GM23338 (cell line): ENCODE measurements around the gene CARMIL1. TPM values are rescaled to one million over a fixed set of nuclear protein-coding genes. Genes with fewer than 3 reads are reported as not detected.

Experiments used
- ATAC-seq: fragments of 200-7000 bp; cut with Tn5 transposase; 3 replicates; pipeline ENCODE4 v1.9.1; 2020
- DNase-seq: peaks from one replicate; pipeline ENCODE4 v3.0.0-alpha.2; 2015; ENCODE audit warnings: low spot score
- H2AFZ ChIP-seq: fragments of 200-600 bp; sonication (generic); 2 replicates; pipeline ENCODE4 v1.8.0; 2016; ENCODE audit warnings: antibody characterized with exemption, mild to moderate bottlenecking, moderate library complexity
- H3F3A ChIP-seq: fragments of 200-600 bp; sonication (generic); replicated peaks from 2 replicates; pipeline ENCODE4 v1.8.0; 2017; ENCODE audit warnings: antibody characterized with exemption, mixed run types, low read depth
- H3K27ac ChIP-seq: fragments of 200-600 bp; sonication (generic); 2 replicates; pipeline ENCODE4 v1.6.1; 2016; ENCODE audit warnings: low read depth
- H3K27me3 ChIP-seq: fragments of 200-600 bp; sonication (generic); 2 replicates; pipeline ENCODE4 v1.8.0; 2016; ENCODE audit warnings: mild to moderate bottlenecking, mixed run types, moderate library complexity; ENCODE audit not compliant: insufficient read depth
- H3K36me3 ChIP-seq: fragments of 200-600 bp; sonication (generic); 2 replicates; pipeline ENCODE4 v1.8.0; 2016; ENCODE audit warnings: mild to moderate bottlenecking; ENCODE audit not compliant: insufficient read depth
- H3K4me1 ChIP-seq: fragments of 200-600 bp; sonication (generic); 2 replicates; pipeline ENCODE4 v1.8.0; 2016; ENCODE audit warnings: mild to moderate bottlenecking, moderate library complexity; ENCODE audit not compliant: insufficient read depth
- H3K4me2 ChIP-seq: fragments of 200-600 bp; sonication (generic); 2 replicates; pipeline ENCODE4 v1.7.1; 2017; ENCODE audit warnings: mixed run types
- H3K4me3 ChIP-seq: fragments of 200-600 bp; sonication (generic); 2 replicates; pipeline ENCODE4 v1.6.1; 2016; ENCODE audit warnings: mixed run types
- H3K79me2 ChIP-seq: fragments of 200-600 bp; sonication (generic); replicated peaks from 2 replicates; pipeline ENCODE4 v1.8.0; 2017; ENCODE audit warnings: mild to moderate bottlenecking; ENCODE audit not compliant: insufficient read depth
- H3K9me2 ChIP-seq: fragments of 200-600 bp; sonication (generic); 2 replicates; pipeline ENCODE4 v1.8.0; 2017; ENCODE audit not compliant: insufficient read depth
- H4K20me1 ChIP-seq: fragments of 200-600 bp; sonication (generic); replicated peaks from 2 replicates; pipeline ENCODE4 v1.8.0; 2017; ENCODE audit warnings: mild to moderate bottlenecking; ENCODE audit not compliant: insufficient read depth
- H3K27ac Mint-ChIP-seq: 2 replicates; pipeline ENCODE4 v1.8.0; 2020; ENCODE audit warnings: inconsistent platforms, mild to moderate bottlenecking, moderate library complexity, mixed read lengths
- H3K27me3 Mint-ChIP-seq: 3 replicates; pipeline ENCODE4 v1.8.0; 2022; ENCODE audit warnings: low read depth, mild to moderate bottlenecking, moderate library complexity, mixed read lengths, inconsistent platforms; ENCODE audit not compliant: insufficient read depth, poor library complexity
- H3K36me3 Mint-ChIP-seq: 3 replicates; pipeline ENCODE4 v1.8.0; 2021; ENCODE audit warnings: low read depth, mild to moderate bottlenecking, inconsistent platforms, moderate library complexity, mixed read lengths
- H3K4me1 Mint-ChIP-seq: 3 replicates; pipeline ENCODE4 v1.8.0; 2020; ENCODE audit warnings: mild to moderate bottlenecking, inconsistent platforms, mixed read lengths
- H3K4me3 Mint-ChIP-seq: 3 replicates; pipeline ENCODE4 v1.8.0; 2021; ENCODE audit warnings: moderate library complexity, mild to moderate bottlenecking, inconsistent platforms, mixed read lengths
- H3K9me3 Mint-ChIP-seq: 3 replicates; pipeline ENCODE4 v1.8.0; 2020; ENCODE audit warnings: moderate library complexity, mild to moderate bottlenecking, inconsistent platforms, mixed read lengths
- CREB1 ChIP-seq: fragments of 250-450 bp; sonication (Bioruptor Pico); IDR thresholded peaks from 2 replicates; pipeline ENCODE4 v1.5.0; 2020; ENCODE audit warnings: low read depth, mild to moderate bottlenecking, moderate library complexity
- CTCF ChIP-seq, 2 experiments: fragments of 200-600 bp in 1 of 2; sonication (generic) in 1 of 2; conservative IDR thresholded peaks; 2 replicates each; pipeline versions ENCODE4 v1.5.1 to v1.6.1; 2016 to 2017; ENCODE audit warnings: antibody characterized with exemption in 2 of 2, low read depth in 2 of 2, mild to moderate bottlenecking in 2 of 2, moderate library complexity in 1 of 2
- EZH2 ChIP-seq: fragments of 200-600 bp; sonication (generic); IDR thresholded peaks from one replicate; pipeline ENCODE4 v1.8.0; 2017; ENCODE audit warnings: antibody characterized with exemption, mild to moderate bottlenecking, low read depth; ENCODE audit not compliant: unreplicated experiment
- EZH2phosphoT487 ChIP-seq: fragments of 200-600 bp; sonication (generic); IDR thresholded peaks from one replicate; pipeline ENCODE4 v1.8.1; 2018; ENCODE audit warnings: antibody characterized with exemption; ENCODE audit not compliant: unreplicated experiment
- JUNB ChIP-seq: IDR thresholded peaks from one replicate; pipeline ENCODE4 v1.6.1; 2016; ENCODE audit warnings: antibody characterized with exemption; ENCODE audit not compliant: unreplicated experiment
- NANOG ChIP-seq: IDR thresholded peaks from 2 replicates; pipeline ENCODE4 v1.6.1; 2016; ENCODE audit warnings: antibody characterized with exemption, borderline replicate concordance
- POLR2AphosphoS5 ChIP-seq: IDR thresholded peaks from 2 replicates; pipeline ENCODE4 v1.6.1; 2016; ENCODE audit warnings: antibody characterized with exemption, low read depth
- STAT1 ChIP-seq: IDR thresholded peaks from one replicate; pipeline ENCODE4 v1.6.1; 2016; ENCODE audit warnings: antibody characterized with exemption; ENCODE audit not compliant: unreplicated experiment
- ZNF114 ChIP-seq: fragments of 250-450 bp; sonication (Bioruptor Pico); IDR thresholded peaks from 2 replicates; pipeline ENCODE4 v1.5.0; 2020; ENCODE audit warnings: mild to moderate bottlenecking, moderate library complexity
- ZNF331 ChIP-seq: fragments of 250-450 bp; sonication (Bioruptor Pico); IDR thresholded peaks from 2 replicates; pipeline ENCODE4 v1.5.0; 2020; ENCODE audit warnings: low read depth, mild to moderate bottlenecking, moderate library complexity
- polyA plus RNA-seq: library from polyadenylated mRNA; unstranded; fragments of >200 nt; fragmentation: Nextera tagmentation; extraction: Ambion mirVana; gene quantifications from 2 replicates; pipeline ENCODE4 v1.2.1, GENCODE V29; 2016
- total RNA-seq: library from RNA; depleted of rRNA; stranded (reverse); fragments of >200 nt; shearing (Covaris generic); gene quantifications from 2 replicates; pipeline ENCODE4 v1.2.3, GENCODE V29; 2014
- TF ChIP-seq, protein P1 (sequence below): fragments of 250-450 bp; sonication (Bioruptor Pico); IDR thresholded peaks from 2 replicates; pipeline ENCODE4 v1.5.0; 2020; ENCODE audit warnings: mild to moderate bottlenecking, moderate library complexity
- TF ChIP-seq, protein P2 (sequence below): IDR thresholded peaks from one replicate; pipeline ENCODE4 v1.6.1; 2018; ENCODE audit warnings: antibody characterized with exemption; ENCODE audit not compliant: unreplicated experiment
- TF ChIP-seq, protein P3 (sequence below): IDR thresholded peaks from 2 replicates; pipeline ENCODE4 v1.6.1; 2016; ENCODE audit warnings: antibody characterized with exemption

The CARMIL1 gene
- total and polyA plus RNA-seq, 2 experiments from 2014 or later: 43.2 to 66.9 TPM

DNA sequence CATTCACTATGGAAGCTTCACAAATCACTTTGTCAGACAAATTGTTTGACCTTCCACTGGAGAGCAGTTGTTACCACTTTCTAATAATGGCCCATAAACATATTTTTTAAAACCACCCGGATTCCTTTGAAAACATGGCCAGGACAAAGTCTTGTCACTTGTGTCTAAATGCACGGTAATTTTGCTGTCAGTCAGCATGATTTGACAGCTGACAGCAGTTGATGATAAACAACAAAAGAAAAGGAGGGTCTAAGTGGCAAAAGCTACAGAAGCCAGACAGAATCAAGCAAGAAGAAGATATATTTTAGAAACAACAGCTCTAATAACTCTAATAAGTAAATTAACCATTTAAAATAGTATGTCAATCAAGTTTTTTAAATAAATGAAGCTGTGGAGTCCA lies 27.7 kb upstream of the CARMIL1 start:
- no peak overlapping the region for H3K27ac ChIP-seq
- no peaks in the 10 kb centered on the region for H4K20me1 ChIP-seq
- no peak for DNase-seq
- no peaks in the 10 kb centered on the region for H3K4me1 ChIP-seq
- no peaks in the 10 kb centered on the region for H3K27me3 ChIP-seq
- H3K36me3 ChIP-seq: no peaks in the 10 kb centered on the region
- no peaks in the 10 kb centered on the region for H3K9me2 ChIP-seq
- no peak overlapping the region for H3K4me3 ChIP-seq
- H3K9me3 Mint-ChIP-seq: no peaks in the 10 kb centered on the region
- H3K4me2 ChIP-seq: no peak overlapping the region
- H3K27ac Mint-ChIP-seq: no peak overlapping the region
- H3K36me3 Mint-ChIP-seq: no peaks in the 10 kb centered on the region
- TF ChIP-seq POLR2AphosphoS5 (no peak), CREB1 (no peak), EZH2phosphoT487 (no peak), CTCF (conservative IDR thresholded peaks at IDR 0.05; ENCODE audit: low read depth in 2 of 2) (no peak), ZNF331 (CRISPR knock-in tag) (no peak), EZH2 (no peak), ZNF114 (no peak), NANOG (no peak), JUNB (no peak), STAT1 (no peak)
- TF ChIP-seq, protein P1, sequence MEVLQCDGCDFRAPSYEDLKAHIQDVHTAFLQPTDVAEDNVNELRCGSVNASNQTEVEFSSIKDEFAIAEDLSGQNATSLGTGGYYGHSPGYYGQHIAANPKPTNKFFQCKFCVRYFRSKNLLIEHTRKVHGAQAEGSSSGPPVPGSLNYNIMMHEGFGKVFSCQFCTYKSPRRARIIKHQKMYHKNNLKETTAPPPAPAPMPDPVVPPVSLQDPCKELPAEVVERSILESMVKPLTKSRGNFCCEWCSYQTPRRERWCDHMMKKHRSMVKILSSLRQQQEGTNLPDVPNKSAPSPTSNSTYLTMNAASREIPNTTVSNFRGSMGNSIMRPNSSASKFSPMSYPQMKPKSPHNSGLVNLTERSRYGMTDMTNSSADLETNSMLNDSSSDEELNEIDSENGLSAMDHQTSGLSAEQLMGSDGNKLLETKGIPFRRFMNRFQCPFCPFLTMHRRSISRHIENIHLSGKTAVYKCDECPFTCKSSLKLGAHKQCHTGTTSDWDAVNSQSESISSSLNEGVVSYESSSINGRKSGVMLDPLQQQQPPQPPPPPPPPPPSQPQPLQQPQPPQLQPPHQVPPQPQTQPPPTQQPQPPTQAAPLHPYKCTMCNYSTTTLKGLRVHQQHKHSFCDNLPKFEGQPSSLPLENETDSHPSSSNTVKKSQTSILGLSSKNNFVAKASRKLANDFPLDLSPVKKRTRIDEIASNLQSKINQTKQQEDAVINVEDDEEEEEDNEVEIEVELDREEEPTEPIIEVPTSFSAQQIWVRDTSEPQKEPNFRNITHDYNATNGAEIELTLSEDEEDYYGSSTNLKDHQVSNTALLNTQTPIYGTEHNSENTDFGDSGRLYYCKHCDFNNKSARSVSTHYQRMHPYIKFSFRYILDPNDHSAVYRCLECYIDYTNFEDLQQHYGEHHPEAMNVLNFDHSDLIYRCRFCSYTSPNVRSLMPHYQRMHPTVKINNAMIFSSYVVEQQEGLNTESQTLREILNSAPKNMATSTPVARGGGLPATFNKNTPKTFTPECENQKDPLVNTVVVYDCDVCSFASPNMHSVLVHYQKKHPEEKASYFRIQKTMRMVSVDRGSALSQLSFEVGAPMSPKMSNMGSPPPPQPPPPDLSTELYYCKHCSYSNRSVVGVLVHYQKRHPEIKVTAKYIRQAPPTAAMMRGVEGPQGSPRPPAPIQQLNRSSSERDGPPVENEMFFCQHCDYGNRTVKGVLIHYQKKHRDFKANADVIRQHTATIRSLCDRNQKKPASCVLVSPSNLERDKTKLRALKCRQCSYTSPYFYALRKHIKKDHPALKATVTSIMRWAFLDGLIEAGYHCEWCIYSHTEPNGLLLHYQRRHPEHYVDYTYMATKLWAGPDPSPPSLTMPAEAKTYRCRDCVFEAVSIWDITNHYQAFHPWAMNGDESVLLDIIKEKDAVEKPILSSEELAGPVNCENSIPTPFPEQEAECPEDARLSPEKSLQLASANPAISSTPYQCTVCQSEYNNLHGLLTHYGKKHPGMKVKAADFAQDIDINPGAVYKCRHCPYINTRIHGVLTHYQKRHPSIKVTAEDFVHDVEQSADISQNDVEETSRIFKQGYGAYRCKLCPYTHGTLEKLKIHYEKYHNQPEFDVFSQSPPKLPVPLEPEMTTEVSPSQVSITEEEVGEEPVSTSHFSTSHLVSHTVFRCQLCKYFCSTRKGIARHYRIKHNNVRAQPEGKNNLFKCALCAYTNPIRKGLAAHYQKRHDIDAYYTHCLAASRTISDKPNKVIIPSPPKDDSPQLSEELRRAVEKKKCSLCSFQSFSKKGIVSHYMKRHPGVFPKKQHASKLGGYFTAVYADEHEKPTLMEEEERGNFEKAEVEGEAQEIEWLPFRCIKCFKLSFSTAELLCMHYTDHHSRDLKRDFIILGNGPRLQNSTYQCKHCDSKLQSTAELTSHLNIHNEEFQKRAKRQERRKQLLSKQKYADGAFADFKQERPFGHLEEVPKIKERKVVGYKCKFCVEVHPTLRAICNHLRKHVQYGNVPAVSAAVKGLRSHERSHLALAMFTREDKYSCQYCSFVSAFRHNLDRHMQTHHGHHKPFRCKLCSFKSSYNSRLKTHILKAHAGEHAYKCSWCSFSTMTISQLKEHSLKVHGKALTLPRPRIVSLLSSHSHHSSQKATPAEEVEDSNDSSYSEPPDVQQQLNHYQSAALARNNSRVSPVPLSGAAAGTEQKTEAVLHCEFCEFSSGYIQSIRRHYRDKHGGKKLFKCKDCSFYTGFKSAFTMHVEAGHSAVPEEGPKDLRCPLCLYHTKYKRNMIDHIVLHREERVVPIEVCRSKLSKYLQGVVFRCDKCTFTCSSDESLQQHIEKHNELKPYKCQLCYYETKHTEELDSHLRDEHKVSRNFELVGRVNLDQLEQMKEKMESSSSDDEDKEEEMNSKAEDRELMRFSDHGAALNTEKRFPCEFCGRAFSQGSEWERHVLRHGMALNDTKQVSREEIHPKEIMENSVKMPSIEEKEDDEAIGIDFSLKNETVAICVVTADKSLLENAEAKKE (CRISPR knock-in tag): no peak
- TF ChIP-seq, protein P2, sequence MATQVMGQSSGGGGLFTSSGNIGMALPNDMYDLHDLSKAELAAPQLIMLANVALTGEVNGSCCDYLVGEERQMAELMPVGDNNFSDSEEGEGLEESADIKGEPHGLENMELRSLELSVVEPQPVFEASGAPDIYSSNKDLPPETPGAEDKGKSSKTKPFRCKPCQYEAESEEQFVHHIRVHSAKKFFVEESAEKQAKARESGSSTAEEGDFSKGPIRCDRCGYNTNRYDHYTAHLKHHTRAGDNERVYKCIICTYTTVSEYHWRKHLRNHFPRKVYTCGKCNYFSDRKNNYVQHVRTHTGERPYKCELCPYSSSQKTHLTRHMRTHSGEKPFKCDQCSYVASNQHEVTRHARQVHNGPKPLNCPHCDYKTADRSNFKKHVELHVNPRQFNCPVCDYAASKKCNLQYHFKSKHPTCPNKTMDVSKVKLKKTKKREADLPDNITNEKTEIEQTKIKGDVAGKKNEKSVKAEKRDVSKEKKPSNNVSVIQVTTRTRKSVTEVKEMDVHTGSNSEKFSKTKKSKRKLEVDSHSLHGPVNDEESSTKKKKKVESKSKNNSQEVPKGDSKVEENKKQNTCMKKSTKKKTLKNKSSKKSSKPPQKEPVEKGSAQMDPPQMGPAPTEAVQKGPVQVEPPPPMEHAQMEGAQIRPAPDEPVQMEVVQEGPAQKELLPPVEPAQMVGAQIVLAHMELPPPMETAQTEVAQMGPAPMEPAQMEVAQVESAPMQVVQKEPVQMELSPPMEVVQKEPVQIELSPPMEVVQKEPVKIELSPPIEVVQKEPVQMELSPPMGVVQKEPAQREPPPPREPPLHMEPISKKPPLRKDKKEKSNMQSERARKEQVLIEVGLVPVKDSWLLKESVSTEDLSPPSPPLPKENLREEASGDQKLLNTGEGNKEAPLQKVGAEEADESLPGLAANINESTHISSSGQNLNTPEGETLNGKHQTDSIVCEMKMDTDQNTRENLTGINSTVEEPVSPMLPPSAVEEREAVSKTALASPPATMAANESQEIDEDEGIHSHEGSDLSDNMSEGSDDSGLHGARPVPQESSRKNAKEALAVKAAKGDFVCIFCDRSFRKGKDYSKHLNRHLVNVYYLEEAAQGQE: no peak
- TF ChIP-seq, protein P3, sequence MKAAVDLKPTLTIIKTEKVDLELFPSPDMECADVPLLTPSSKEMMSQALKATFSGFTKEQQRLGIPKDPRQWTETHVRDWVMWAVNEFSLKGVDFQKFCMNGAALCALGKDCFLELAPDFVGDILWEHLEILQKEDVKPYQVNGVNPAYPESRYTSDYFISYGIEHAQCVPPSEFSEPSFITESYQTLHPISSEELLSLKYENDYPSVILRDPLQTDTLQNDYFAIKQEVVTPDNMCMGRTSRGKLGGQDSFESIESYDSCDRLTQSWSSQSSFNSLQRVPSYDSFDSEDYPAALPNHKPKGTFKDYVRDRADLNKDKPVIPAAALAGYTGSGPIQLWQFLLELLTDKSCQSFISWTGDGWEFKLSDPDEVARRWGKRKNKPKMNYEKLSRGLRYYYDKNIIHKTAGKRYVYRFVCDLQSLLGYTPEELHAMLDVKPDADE: no peak
- no peaks in the 10 kb centered on the region for H3F3A ChIP-seq
- no peaks in the 10 kb centered on the region for H3K4me1 Mint-ChIP-seq
- no peaks in the 10 kb centered on the region for H3K79me2 ChIP-seq
- no peak overlapping the region for H3K4me3 Mint-ChIP-seq
- H2AFZ ChIP-seq: no peak overlapping the region
- ATAC-seq: no peak
- H3K27me3 Mint-ChIP-seq: no peaks in the 10 kb centered on the region
